ENCODE results near the gene TNFSF18.

DNA sequence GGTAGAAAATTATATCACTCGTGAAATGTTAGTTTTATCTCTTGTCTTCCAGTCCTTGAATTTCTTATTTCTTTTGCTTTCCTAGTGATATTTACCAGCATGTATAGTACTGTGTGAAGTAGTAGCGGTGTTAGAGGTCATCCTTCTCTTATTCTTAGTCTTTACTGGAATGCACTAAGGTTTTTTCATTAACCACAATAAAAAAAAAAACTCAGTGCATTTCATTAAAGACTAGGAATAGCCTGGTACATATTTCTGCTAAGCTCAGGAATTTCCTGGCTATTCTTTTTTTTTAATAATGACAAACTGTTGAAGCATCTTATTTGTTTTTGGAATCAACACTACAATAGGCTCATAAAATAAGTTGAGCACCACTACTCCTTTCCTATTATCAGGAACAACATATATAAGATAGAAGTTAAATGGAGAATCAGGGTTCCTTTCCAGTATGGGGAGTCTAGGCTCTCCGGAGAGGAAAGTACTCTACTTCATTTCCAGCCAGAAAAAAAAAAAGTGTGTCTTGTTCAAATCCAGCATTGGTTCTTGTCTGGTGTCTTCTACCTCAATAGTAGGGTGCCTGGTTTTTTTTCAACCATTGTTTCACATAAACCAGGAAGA is 60.0 kb downstream of the TNFSF18 start:
- TF ChIP-seq, protein P1, sequence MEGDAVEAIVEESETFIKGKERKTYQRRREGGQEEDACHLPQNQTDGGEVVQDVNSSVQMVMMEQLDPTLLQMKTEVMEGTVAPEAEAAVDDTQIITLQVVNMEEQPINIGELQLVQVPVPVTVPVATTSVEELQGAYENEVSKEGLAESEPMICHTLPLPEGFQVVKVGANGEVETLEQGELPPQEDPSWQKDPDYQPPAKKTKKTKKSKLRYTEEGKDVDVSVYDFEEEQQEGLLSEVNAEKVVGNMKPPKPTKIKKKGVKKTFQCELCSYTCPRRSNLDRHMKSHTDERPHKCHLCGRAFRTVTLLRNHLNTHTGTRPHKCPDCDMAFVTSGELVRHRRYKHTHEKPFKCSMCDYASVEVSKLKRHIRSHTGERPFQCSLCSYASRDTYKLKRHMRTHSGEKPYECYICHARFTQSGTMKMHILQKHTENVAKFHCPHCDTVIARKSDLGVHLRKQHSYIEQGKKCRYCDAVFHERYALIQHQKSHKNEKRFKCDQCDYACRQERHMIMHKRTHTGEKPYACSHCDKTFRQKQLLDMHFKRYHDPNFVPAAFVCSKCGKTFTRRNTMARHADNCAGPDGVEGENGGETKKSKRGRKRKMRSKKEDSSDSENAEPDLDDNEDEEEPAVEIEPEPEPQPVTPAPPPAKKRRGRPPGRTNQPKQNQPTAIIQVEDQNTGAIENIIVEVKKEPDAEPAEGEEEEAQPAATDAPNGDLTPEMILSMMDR (IDR thresholded peaks at IDR 0.05; ENCODE audit: insufficient read depth, low read depth, low read length): no peak
- no peak for TF ChIP-seq EZH2 (IDR thresholded peaks at IDR 0.05; ENCODE audit: insufficient read depth, low read length)

Data from astrocyte (in vitro differentiated cells and primary cell).